RWPE1 (cell line): ENCODE measurements around the gene RALGAPA2.

Experiments
- CTCF ChIA-PET: fragments of 350-600 bp; sonication (Branson Sonifier 250); formaldehyde crosslinking; extraction: SDS; loops from one replicate; lab custom pipeline; 2021; lab: Yijun Ruan, JAX
- POLR2A ChIA-PET: fragments of 400-600 bp; formaldehyde crosslinking; extraction: SDS; loops from one replicate; lab custom pipeline; 2020; ENCODE audit warnings: antibody characterized with exemption; ENCODE audit not compliant: low non-redundant PET; lab: Yijun Ruan, JAX
- DNase-seq: peaks from one replicate; pipeline ENCODE4 v3.0.0; 2012; ENCODE audit warnings: low spot score
- H3K27ac ChIP-seq: fragments of 450-650 bp; 2 replicates; pipeline ENCODE4 v1.5.1; 2017
- CTCF ChIP-seq: fragments of 450-650 bp; conservative IDR thresholded peaks from 2 replicates; pipeline ENCODE4 v1.5.1; 2017; ENCODE audit warnings: low read depth, mild to moderate bottlenecking

Gene RALGAPA2

DNA sequence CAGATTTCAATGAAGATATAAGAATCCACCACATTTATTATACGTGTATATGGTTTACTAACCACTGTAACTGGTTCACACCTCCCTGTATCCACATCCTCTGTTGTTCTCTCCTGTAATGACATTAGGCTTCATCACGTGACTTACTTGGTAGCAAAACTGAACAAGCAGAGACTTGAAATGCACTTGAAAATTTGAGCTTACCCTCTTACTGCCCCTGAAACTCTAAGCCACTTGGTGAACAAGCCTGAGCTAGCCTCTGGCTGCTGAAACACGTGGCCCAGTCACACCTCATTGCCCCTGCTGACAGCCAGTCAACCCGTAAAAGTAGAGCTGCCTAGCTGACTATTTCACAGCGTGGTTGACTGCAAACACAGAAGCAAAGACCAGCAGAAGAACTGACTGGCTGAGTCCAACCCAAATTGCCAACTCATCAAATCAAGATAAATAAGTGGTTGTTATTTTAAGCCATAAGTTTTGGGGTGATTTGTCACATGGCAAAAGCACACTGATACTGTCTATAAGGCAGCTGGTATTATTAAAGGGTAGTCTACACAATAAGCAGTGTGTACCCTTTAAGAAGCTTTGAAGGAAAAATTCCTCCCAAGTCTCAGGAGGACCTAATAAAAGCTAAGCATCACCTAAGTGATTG is 109.0 kb downstream of the RALGAPA2 start:
- CTCF ChIA-PET, result interaction anchor here (1.2 kb wide), 1 partner anchor 9 kb away, joined by 6 read pairs; no protein-coding TSS in a partner anchor

DNA sequence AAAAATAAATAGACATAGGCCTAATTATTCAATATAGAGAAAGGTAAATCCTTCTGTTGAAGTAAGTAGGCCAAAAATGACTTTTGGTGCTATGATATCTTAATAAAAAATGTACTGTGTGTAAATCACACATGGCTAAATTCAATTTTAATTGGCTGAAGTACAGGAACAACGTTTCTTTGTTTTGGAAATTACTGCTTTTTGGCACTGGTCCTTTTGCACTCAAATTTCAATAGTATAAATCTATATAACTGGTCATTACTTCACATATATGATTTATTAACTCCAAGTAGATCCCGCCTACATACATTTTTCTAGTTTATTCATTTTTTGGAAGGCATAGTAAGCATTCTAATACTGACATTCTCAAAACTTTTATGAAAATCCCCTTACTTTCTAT is 114.5 kb downstream of the RALGAPA2 start:
- no peak for DNase-seq
- CTCF ChIA-PET, result no interaction called here
- POLR2A ChIA-PET, result no interaction called here
- TF ChIP-seq CTCF, result no peak
- no peak overlapping the region for H3K27ac ChIP-seq

More for the DNA sequence above, 109.0 kb downstream of the RALGAPA2 start:
- DNase-seq, result peak; percentile 93
- TF ChIP-seq CTCF, result no peak
- POLR2A ChIA-PET, result no interaction called here
- H3K27ac ChIP-seq, result peak overlapping the region; percentile 56

DNA sequence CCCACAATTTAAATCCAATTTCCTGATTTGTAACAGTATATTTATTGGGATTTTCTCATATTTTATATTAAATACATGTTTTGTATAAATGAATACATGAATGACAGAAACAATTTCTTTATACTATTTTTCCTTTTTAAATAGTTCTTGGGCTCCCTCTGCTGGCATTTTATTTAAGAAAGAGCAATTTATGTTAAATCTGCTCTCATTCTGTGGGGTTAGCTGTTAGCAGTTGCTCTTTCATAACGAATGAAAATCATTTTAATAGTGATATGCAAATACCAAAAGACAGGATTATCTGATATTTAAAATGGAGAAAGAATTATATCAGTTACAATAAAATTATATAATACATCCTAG is 118.3 kb downstream of the RALGAPA2 start:
- ChIA-PET POLR2A (no interaction called here), CTCF (interaction anchor here (0.6 to 1.8 kb wide), 18 partner anchors 9 to 916 kb away, joined by 3 to 9 read pairs (median 4); no protein-coding TSS in a partner anchor)
- TF ChIP-seq CTCF, result peak; percentile 12; the same call in 1 of the 2 replicates
- no peak overlapping the region for H3K27ac ChIP-seq
- peak; percentile 26 for DNase-seq

GRCh38 chr20:20593447-20594170 is 118.8 kb downstream of the RALGAPA2 start:
- ChIA-PET CTCF (interaction anchor here (0.6 to 1.8 kb wide), 16 partner anchors 9 to 510 kb away, joined by 3 to 9 read pairs (median 4); no protein-coding TSS in a partner anchor), POLR2A (no interaction called here)
- DNase-seq, result peak; percentile 46
- peak; percentile 51 for TF ChIP-seq CTCF
- no peak overlapping the region for H3K27ac ChIP-seq

- POLR2A ChIA-PET, result no interaction called here
- CTCF ChIA-PET, result interaction anchor here (0.7 kb wide), 1 partner anchor 674 kb away, joined by 11 read pairs; no protein-coding TSS in a partner anchor
- DNase-seq, result no peak
- no peak overlapping the region for H3K27ac ChIP-seq
- TF ChIP-seq CTCF, result no peak
These were observed 127.3 kb downstream of the RALGAPA2 start for GRCh38 chr20:20585146-20585545.

DNA sequence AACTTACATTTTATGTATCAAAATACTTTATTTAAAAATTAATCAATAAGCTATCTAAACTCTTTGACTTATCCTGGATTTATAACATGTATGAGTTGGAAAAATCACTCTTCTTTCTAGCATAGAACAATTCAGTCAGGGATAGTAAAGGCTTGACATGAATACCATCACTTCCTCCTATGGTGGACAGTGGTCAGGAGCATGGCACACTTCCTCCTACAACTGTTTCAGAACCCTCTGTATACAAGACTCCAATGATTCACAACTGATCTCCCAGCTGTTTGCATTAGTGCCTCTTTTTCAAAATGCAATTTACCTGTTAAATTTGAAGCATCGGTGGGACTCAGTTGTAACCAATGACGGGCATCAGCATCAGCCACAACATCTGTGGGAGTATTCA is 129.7 kb downstream of the RALGAPA2 start:
- ChIA-PET POLR2A (no interaction called here), CTCF (no interaction called here)
- no peak for TF ChIP-seq CTCF
- DNase-seq, result no peak
- no peak overlapping the region for H3K27ac ChIP-seq
